ENCODE measurements around the gene GARRE1.

GRCh38 chr19:34275705-34276104, 21.4 kb downstream of the GARRE1 start:
- TF ChIP-seq CTCF (IDR thresholded peaks at IDR 0.05; ENCODE audit: control extremely low read depth in 1 of 3, insufficient read depth in 1 of 3, low read depth in 1 of 3, low read length in 3 of 3) = no peak
- TF ChIP-seq POLR2A (IDR thresholded peaks at IDR 0.05; ENCODE audit: control extremely low read depth in 1 of 2, low read depth in 2 of 2, low read length in 2 of 2) = no peak
- TF ChIP-seq ATF3 (IDR thresholded peaks at IDR 0.05; ENCODE audit: insufficient read depth, low read depth, low read length) = no peak
- TF ChIP-seq SP1 (IDR thresholded peaks at IDR 0.05; ENCODE audit: low read depth, low read length) = no peak
- TF ChIP-seq POLR2AphosphoS5 (IDR thresholded peaks at IDR 0.05; ENCODE audit: low read depth, low read length) = no peak
- no peak for TF ChIP-seq CREB1 (IDR thresholded peaks at IDR 0.05)
- no peak for TF ChIP-seq CHD2 (IDR thresholded peaks at IDR 0.05; ENCODE audit: low read length)
- TF ChIP-seq MAX (IDR thresholded peaks at IDR 0.05) = no peak
- no peak for TF ChIP-seq RNF2 (IDR thresholded peaks at IDR 0.05; ENCODE audit: borderline replicate concordance, low read depth, low read length, missing control alignments, poor library complexity, severe bottlenecking)
- no peak for TF ChIP-seq SRF (IDR thresholded peaks at IDR 0.05; ENCODE audit: low read depth, low read length)
- TF ChIP-seq TEAD4 (IDR thresholded peaks at IDR 0.05; ENCODE audit: low read depth, low read length) = no peak
- no peak for TF ChIP-seq RAD21 (IDR thresholded peaks at IDR 0.05 in 1 of 2, conservative IDR thresholded peaks at IDR 0.05 in 1 of 2; ENCODE audit: low read depth in 2 of 2, low read length in 2 of 2)

Measured in H1 (cell line).